A204.1 (cell line): Measurements from ENCODE around the gene OR4C45.
"Not testable (repeated sequence)": the region's sequence is repeated elsewhere in the genome, so short reads cannot be mapped to it uniquely, and the experiment has no call there.

Experiments used
- FAIRE-seq: peaks from 2 replicates; lab custom pipeline; 2012; peaks lifted over from hg19 to GRCh38; lab: Jason Lieb, UNC

OR4C45 gene

GRCh38 chr11:50032574-50032973, at the start of gene OR4C45:
Gene OR4C45, plus strand, starts transcription at chr11:50032874.
- no peak for FAIRE-seq

DNA sequence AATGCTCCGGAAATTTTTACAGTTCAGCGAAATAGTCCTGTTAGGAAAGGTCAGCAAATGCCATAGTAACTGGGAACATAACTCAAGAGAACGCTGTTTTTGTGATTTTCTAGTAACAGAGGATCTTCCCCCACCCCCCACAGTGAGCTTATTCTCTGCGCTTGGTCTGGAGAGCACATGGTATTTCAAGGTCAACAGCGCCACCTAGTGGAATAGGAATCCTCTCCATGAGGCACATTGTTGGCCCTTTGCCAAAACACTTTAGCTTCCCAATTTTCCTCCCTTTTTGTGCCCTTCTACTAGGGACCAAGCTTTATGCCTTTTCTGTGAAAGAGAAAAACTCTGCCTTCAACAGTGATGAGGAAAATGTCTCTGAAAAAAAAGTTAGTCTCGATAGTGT, 37.1 kb upstream of the OR4C45 start:
- no peak for FAIRE-seq

GRCh38 chr11:50030193-50030592, 2.5 kb upstream of the OR4C45 start:
- no peak for FAIRE-seq

DNA sequence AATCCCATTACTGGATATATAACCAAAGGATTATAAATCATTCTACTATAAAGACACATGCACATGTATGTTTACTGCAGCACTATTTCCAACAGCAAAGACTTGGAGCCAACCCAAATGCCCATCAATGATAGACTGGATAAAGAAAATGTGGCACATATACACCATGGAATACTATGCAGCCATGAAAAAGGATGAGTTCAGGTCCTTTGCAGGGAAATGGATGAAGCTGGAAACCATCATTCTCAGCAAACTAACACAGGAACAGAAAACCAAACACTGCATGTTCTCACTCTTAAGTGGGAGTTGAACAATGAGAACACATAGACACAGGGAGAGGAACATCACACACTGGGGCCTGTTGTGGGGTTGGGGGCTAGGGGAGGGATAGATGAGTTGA, 3.6 kb downstream of the OR4C45 start:
- FAIRE-seq: not testable (repeated sequence)

DNA sequence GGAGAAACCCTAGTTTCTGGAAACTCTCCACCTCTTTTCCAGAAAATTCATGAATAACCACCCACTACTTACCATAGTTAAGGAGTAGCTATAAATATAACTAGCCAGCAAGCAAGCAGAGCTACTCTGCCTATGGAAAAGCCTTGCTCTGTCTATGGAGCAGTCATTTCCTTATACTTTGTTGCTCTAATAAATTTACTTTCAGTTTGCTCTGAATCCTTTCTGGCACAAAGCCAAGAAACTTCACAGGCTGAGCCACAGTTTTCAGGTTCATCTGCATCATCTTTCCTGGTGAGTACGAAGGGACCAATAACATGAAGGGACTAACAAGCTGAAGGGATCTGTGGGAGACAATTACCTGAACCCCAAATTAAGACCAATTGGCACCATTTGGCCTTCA, 4.6 kb downstream of the OR4C45 start:
- FAIRE-seq: no peak

- FAIRE-seq: no peak
Measured at GRCh38 chr11:50044647-50045046, 12.0 kb downstream of the OR4C45 start.

GRCh38 chr11:50063056-50063455, 30.4 kb downstream of the OR4C45 start:
- not testable (repeated sequence) for FAIRE-seq

- FAIRE-seq: no peak
Measured at GRCh38 chr11:50070389-50070788, 37.7 kb downstream of the OR4C45 start.

GRCh38 chr11:50071584-50072225, 39.0 kb downstream of the OR4C45 start:
- no peak for FAIRE-seq

GRCh38 chr11:50072226-50073112, 39.8 kb downstream of the OR4C45 start:
- FAIRE-seq: no peak

- FAIRE-seq: no peak
Measured at GRCh38 chr11:50073113-50074105, 40.7 kb downstream of the OR4C45 start.

DNA sequence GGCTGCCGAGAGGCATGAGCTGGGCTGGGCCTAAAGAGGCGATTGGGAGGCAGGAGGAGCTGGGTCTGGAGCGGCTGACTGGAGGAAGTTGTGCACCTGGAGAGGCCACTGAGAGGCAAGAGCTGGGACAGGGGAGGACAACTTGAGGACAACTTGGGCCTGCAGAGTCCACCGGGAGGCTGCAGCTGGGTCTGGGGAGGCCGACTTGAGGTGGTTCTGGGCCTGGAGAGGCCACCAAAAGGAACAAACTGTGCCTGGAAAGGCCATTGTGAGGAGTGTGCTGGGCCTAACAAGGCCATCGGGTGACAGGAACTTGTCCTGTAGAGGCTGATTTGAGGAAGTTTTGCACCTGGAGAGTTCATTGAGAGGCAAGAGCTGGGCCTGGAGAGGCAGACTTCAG, 41.5 kb downstream of the OR4C45 start:
- no peak for FAIRE-seq

DNA sequence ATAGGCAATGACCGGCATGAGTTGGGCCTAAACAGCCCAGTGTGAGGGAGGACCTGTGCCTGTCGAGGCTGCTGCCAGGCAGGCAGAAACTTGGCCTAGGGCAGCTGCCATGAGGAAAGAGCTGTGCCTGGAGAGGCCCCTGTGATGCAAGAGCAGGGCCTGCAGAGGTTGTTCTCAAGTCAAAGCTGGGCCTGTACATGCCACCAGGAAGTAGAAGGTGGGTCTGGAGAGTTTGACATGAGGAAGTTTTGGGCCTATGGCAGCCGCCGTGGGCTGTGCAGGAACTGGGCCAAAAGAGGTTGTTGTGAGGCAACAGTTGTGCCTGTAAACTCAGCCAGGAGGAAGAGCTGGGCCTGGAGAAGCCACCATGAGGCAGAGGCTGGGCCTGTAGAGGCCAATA, 43.2 kb downstream of the OR4C45 start:
- FAIRE-seq: no peak

DNA sequence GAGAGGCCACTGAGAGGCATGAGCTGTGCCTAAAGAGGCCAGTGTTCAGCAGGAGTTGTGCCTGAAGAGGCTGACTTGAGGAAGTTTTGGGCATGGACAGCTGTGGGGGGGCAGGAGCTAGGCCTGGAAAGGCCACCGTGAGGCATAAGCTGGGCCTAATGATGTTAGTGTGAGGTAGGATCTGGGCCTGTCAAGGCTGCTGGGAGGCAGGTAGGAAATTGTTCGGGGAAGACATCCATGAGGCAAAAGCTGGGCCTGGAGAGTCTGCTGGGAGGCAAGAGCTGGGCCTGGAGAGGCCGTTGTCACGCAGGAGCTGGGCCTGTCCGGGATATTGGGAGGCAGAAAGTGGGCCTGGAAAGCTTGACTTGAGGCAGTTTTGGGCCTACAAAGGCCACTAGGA, 44.9 kb downstream of the OR4C45 start:
- FAIRE-seq: no peak

GRCh38 chr11:50078001-50078400, 45.3 kb downstream of the OR4C45 start:
- no peak for FAIRE-seq

GRCh38 chr11:50078946-50079345, 46.3 kb downstream of the OR4C45 start:
- not testable (repeated sequence) for FAIRE-seq

- FAIRE-seq: no peak
Measured at GRCh38 chr11:50080256-50080655, 47.6 kb downstream of the OR4C45 start.
